Measurements from ENCODE around the gene ING3.

ING3 gene

GRCh38 chr7:120988591-120989256 is 38.1 kb downstream of the ING3 start, which contains the start of gene CPED1:
TSS of gene CPED1 (plus strand) at chr7:120988711. CDS start at chr7:120989622, 911 bp downstream.
- no peak for DNase-seq (ENCODE audit: low read depth, low spot score)
- no peak for TF ChIP-seq CTCF (IDR thresholded peaks at IDR 0.05; ENCODE audit: insufficient read depth, low read length, missing control alignments)
- ChIA-PET POLR2A (interaction anchor here (0.5 to 4.4 kb wide), 3 partner anchors 18 to 94 kb away, joined by 3 to 41 read pairs (median 3); no protein-coding TSS in a partner anchor), CTCF (interaction anchor here (0.5 to 9.1 kb wide), 23 partner anchors 10 to 348 kb away, joined by 3 to 219 read pairs (median 10); partner anchors contain the start of gene ING3)
- peak within 1 kb of the TSS; percentile 63 for H3K4me3 ChIP-seq (ENCODE audit: low read depth, low read length)

DNA sequence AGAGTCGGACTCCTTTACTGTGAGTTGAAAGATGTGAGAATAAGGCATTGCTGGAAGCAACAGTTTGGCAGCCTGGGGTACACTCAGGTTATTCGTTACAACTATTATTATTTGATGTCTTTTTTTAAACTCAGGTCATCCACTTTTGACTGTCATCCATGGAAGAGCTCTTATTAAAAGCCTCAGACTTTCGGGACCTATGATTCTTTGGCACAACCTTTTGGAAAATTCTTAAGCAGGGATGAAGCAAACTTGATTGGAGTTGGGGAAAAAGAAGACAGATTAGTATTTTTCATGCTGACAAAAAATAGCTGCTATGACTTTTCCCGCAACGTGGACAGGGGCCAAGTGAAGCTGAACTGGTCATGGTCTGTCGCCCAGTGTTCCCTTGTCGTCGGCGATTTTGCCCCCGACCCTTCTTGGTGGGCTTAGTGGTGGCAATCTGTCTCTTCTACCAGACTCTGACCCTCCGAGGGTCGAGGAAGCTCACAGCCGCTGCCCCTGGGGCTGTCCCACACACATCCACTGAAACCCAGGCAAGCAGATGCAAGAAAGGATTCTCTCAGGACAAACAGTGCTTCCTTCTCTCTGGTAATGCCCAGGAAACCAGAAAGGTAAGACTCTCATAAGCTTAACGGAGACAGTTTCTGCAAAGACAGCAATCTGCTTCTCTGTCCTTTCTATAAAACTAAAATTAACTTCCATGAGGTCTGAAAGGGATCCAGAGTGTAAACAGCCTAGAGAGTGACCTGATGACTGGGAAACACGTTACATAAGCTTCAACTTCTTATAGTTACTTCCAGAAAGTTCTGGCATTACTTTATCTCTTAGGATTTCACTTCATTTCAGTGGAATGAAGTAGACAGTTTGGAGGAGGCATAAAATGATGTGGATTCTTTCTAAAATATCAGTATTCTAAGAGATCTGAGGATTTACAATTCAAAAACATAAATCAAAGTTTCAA is 39.0 kb downstream of the ING3 start:
- ChIA-PET POLR2A (interaction anchor here (0.5 to 4.4 kb wide), 2 partner anchors 17 to 94 kb away, joined by 3 to 41 read pairs; no protein-coding TSS in a partner anchor), CTCF (interaction anchor here (0.8 to 9.1 kb wide), 16 partner anchors 10 to 348 kb away, joined by 3 to 219 read pairs (median 7); partner anchors contain the start of gene ING3)
- peak overlapping the region; percentile 63 for H3K4me3 ChIP-seq (ENCODE audit: low read depth, low read length)
- no peak for DNase-seq (ENCODE audit: low read depth, low spot score)
- TF ChIP-seq CTCF (IDR thresholded peaks at IDR 0.05; ENCODE audit: insufficient read depth, low read length, missing control alignments), result no peak

GRCh38 chr7:120990468-120991118 is 40.0 kb downstream of the ING3 start:
- no peak for DNase-seq (ENCODE audit: low read depth, low spot score)
- POLR2A ChIA-PET, result interaction anchor here (4.4 kb wide), 1 partner anchor 92 kb away, joined by 41 read pairs; no protein-coding TSS in a partner anchor
- no peak for TF ChIP-seq CTCF (IDR thresholded peaks at IDR 0.05; ENCODE audit: insufficient read depth, low read length, missing control alignments)
- H3K4me3 ChIP-seq (ENCODE audit: low read depth, low read length), result peak overlapping the region; percentile 63
- CTCF ChIA-PET, result interaction anchor here (1.0 to 9.1 kb wide), 9 partner anchors 9 to 118 kb away, joined by 3 to 219 read pairs (median 59); no protein-coding TSS in a partner anchor

DNA sequence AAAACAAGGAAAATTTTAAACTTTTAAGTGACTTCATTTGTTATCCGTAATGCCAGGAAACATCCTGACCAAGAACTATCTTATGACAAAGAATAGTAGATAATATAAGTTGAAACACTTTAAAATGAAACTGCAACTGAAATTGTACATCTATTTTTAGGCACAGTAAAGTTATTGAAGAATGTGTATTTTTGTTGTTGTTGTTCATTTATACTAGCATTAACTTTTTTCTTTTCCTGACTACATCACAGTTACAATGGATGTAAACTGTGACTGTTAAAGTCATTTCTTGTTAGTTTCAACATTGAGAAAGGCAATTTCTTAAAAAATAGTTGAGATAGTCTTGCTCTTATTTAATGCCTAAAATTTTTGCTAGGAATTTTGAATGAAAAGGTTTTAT is 40.6 kb downstream of the ING3 start:
- no peak for DNase-seq (ENCODE audit: low read depth, low spot score)
- TF ChIP-seq CTCF (IDR thresholded peaks at IDR 0.05; ENCODE audit: insufficient read depth, low read length, missing control alignments), result no peak
- POLR2A ChIA-PET, result interaction anchor here (4.4 kb wide), 1 partner anchor 92 kb away, joined by 41 read pairs; no protein-coding TSS in a partner anchor
- peak overlapping the region; percentile 63 for H3K4me3 ChIP-seq (ENCODE audit: low read depth, low read length)
- CTCF ChIA-PET, result interaction anchor here (6.9 to 9.1 kb wide), 4 partner anchors 8 to 118 kb away, joined by 90 to 219 read pairs (median 114); no protein-coding TSS in a partner anchor

DNA sequence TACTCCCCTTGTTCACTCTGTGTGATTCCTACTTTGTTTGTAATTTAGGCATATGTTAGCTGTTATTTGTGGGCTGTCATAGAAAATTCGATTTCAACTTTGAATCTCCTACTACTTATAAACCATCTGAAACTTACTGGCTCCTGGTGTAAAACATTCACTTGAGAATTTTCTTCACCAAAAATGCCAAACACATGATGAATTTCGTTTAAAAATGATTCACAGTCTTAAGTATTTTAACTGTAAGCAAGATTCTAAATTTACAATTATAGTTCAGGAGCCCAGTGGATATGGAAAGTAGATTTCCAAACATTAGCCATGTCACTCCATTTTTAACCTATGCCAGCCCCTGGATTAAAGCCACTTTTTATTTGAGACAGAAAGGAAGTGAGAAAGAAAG is 41.0 kb downstream of the ING3 start:
- no peak for TF ChIP-seq CTCF (IDR thresholded peaks at IDR 0.05; ENCODE audit: insufficient read depth, low read length, missing control alignments)
- peak overlapping the region; percentile 63 for H3K4me3 ChIP-seq (ENCODE audit: low read depth, low read length)
- no peak for DNase-seq (ENCODE audit: low read depth, low spot score)
- ChIA-PET POLR2A (interaction anchor here (4.4 kb wide), 1 partner anchor 92 kb away, joined by 41 read pairs; no protein-coding TSS in a partner anchor), CTCF (interaction anchor here (6.9 to 9.1 kb wide), 4 partner anchors 8 to 117 kb away, joined by 90 to 219 read pairs (median 114); no protein-coding TSS in a partner anchor)
